MCF 10A (cell line): ENCODE data around the gene RAB37. TPM values are rescaled to one million over a fixed set of nuclear protein-coding genes. Genes with fewer than 3 reads are reported as not detected.

Experiments
- BruUV-seq: library from RNA; stranded (reverse); fragments of 400-500 nt; replicated peaks from 2 replicates; lab custom pipeline; 2021; lab: Mats Ljungman, UMichigan
- CTCF ChIA-PET: fragments of 300-600 bp; sonication (Branson Sonifier 250); formaldehyde crosslinking; extraction: SDS; loops from one replicate; lab custom pipeline; 2021; ENCODE audit warnings: antibody characterized with exemption, inconsistent platforms; lab: Yijun Ruan, JAX
- POLR2A ChIA-PET: fragments of 300-600, 350-650 bp; sonication (Branson Sonifier 250); formaldehyde crosslinking; extraction: SDS; loops from one replicate; lab custom pipeline; 2020; ENCODE audit warnings: antibody characterized with exemption, inconsistent platforms; lab: Yijun Ruan, JAX
- DNase-seq: peaks from one replicate; pipeline ENCODE4 v3.0.0-alpha.2; 2018; ENCODE audit not compliant: unreplicated experiment
- H3K27ac Mint-ChIP-seq: one replicate; pipeline ENCODE4 v1.8.0; 2022; ENCODE audit warnings: mild to moderate bottlenecking, low read depth, mixed read lengths; ENCODE audit not compliant: unreplicated experiment
- H3K27me3 Mint-ChIP-seq: one replicate; pipeline ENCODE4 v1.8.0; 2022; ENCODE audit warnings: mixed read lengths; ENCODE audit not compliant: insufficient read depth, unreplicated experiment
- H3K36me3 Mint-ChIP-seq: one replicate; pipeline ENCODE4 v1.8.0; 2022; ENCODE audit warnings: mild to moderate bottlenecking, moderate library complexity, mixed read lengths; ENCODE audit not compliant: insufficient read depth, unreplicated experiment
- H3K4me1 Mint-ChIP-seq: one replicate; pipeline ENCODE4 v1.8.0; 2022; ENCODE audit warnings: mixed read lengths; ENCODE audit not compliant: insufficient read depth, unreplicated experiment
- H3K4me3 Mint-ChIP-seq: one replicate; pipeline ENCODE4 v1.8.0; 2022; ENCODE audit warnings: mild to moderate bottlenecking, moderate library complexity, mixed read lengths; ENCODE audit not compliant: unreplicated experiment
- H3K9me3 Mint-ChIP-seq: one replicate; pipeline ENCODE4 v1.8.0; 2022; ENCODE audit warnings: mixed read lengths; ENCODE audit not compliant: unreplicated experiment
- intact Hi-C: fragments of 100-400 bp; cut with micrococcal nuclease; formaldehyde crosslinking; loops from 2 replicates; pipeline ENCODE4 v1.14.1; 2022
- total RNA-seq: library from RNA; stranded (reverse); gene quantifications from 2 replicates; pipeline ENCODE4 v1.2.3, GENCODE V29; 2022
- TF ChIP-seq, protein P1 (sequence below): fragments of 200-600 bp; IDR thresholded peaks from one replicate; pipeline ENCODE4 v1.8.0; 2022; ENCODE audit warnings: antibody characterized with exemption, mild to moderate bottlenecking; ENCODE audit not compliant: unreplicated experiment

The RAB37 gene
- total RNA-seq, 1 experiment from 2014 or later = not detected

DNA sequence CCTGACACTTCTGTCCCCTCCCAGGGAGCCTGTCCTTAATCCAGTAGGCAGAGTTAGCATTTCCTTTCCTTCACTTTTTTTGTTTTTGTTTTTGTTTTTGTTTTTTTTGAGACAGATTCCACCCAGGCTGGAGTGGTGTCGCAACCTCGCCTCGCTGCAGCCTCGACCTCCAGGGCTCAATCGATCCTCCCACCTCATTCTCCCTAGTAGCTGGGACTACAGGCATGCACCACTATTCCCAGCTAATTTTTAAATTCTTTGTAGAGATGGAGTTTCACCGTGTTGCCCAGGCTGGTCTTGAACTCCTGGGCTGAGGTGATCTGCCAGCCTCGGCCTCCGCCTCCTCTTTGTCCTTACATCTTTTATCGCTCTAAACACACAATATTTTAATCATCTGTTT is 15.4 kb downstream of the RAB37 start:
- Mint-ChIP-seq H3K4me3 (no peak overlapping the region), H3K36me3 (no peaks in the 10 kb centered on the region), H3K27ac (no peak overlapping the region), H3K27me3 (no peaks in the 10 kb centered on the region), H3K4me1 (peaks cover 36% of the 10 kb centered on the region), H3K9me3 (no peaks in the 10 kb centered on the region)
- intact Hi-C loops = no loop called here
- TF ChIP-seq, protein P1, sequence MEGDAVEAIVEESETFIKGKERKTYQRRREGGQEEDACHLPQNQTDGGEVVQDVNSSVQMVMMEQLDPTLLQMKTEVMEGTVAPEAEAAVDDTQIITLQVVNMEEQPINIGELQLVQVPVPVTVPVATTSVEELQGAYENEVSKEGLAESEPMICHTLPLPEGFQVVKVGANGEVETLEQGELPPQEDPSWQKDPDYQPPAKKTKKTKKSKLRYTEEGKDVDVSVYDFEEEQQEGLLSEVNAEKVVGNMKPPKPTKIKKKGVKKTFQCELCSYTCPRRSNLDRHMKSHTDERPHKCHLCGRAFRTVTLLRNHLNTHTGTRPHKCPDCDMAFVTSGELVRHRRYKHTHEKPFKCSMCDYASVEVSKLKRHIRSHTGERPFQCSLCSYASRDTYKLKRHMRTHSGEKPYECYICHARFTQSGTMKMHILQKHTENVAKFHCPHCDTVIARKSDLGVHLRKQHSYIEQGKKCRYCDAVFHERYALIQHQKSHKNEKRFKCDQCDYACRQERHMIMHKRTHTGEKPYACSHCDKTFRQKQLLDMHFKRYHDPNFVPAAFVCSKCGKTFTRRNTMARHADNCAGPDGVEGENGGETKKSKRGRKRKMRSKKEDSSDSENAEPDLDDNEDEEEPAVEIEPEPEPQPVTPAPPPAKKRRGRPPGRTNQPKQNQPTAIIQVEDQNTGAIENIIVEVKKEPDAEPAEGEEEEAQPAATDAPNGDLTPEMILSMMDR = no peak
- ChIA-PET POLR2A (interaction anchor here (2.0 kb wide), 1 partner anchor 121 kb away, joined by 6 read pairs; the partner anchor contains the start of gene FDXR), CTCF (interaction anchor here (1.6 kb wide), 1 partner anchor 19 kb away, joined by 9 read pairs; no protein-coding TSS in a partner anchor)
- BruUV-seq = no TSS peak
- no peak for DNase-seq

DNA sequence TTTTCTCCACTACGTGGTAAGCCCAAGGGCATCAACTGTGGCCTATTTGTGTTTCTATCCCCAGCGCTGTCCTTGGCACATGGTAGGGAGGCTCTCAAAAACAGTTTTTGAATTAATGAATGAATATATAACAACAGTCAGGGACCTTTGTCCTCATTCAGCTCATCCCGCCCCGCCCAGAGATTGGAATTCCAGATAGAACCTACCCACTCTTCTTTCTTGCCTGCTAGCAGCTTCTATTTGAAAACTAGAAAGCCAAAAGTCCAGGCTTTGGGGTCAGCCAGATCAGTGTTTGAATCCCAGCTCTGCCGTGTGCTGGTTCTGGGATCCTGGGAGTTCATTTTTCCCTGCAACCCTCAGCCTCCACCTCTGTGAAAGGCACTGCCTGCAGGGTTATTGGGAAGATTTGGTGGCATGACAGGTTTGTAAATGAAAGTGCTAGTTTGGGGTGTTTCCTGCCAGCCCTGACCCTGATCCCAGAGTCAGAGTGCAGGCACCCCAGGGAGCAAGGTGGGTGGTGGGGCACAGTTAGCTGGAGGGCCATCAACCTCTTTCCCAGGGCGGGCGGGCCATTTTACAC is 15.9 kb downstream of the RAB37 start:
- H3K27ac Mint-ChIP-seq = no peak overlapping the region
- DNase-seq = no peak
- no peaks in the 10 kb centered on the region for H3K27me3 Mint-ChIP-seq
- H3K4me1 Mint-ChIP-seq = peaks cover 41% of the 10 kb centered on the region
- no peaks in the 10 kb centered on the region for H3K9me3 Mint-ChIP-seq
- POLR2A ChIA-PET = interaction anchor here (0.6 to 2.0 kb wide), 3 partner anchors 16 to 453 kb away, joined by 3 to 6 read pairs (median 4); partner anchors contain the start of gene FDXR
- BruUV-seq = no TSS peak
- CTCF ChIA-PET = interaction anchor here (1.3 to 1.6 kb wide), 2 partner anchors 18 to 96 kb away, joined by 3 to 9 read pairs; no protein-coding TSS in a partner anchor
- H3K4me3 Mint-ChIP-seq = no peak overlapping the region
- intact Hi-C loops = no loop called here
- H3K36me3 Mint-ChIP-seq = no peaks in the 10 kb centered on the region
- TF ChIP-seq, protein P1 = no peak

DNA sequence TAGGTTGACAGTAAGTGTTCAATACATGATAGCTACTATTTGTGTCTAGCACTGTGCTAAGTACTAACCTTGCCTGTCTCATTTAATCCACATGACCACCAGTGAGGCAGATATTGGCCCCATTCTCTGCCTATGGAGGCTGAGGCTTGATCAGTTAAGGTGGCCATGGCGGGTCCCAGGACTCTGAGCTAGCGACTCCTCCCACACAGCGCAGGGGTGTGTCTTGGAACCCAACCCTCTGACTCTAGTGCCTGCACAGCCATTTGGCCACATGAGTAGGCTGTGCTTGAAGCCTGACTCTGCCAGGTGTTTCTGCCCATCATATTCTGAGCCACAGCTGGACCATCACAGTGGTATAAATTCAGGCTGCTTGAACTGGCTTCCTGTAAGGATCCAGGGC is 17.8 kb downstream of the RAB37 start:
- Mint-ChIP-seq H3K9me3 (no peaks in the 10 kb centered on the region), H3K27ac (no peak overlapping the region)

DNA sequence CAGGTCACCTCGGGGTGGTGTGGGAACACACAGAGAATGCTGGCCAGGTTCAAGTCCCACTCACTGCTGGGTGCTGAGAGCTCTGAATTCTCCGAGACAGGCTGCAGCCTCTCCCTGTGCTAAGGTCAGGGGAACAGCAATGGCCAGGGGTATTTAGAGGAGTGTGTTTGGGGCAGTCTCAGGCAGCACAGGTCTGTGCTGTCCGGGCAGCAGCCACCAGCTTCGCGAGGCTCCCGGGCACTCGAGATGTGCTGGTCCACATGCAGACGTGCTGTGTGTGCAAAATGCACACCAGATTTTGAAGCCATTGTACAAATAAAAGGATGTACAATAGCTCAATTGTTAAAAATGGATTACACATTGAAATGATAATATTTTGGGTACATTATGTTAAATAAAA is 18.5 kb downstream of the RAB37 start:
- TF ChIP-seq, protein P1 = no peak
- intact Hi-C loops = no loop called here
- H3K4me1 Mint-ChIP-seq = peaks cover 43% of the 10 kb centered on the region

More for the DNA sequence above, 17.8 kb downstream of the RAB37 start:
- ChIA-PET POLR2A (interaction anchor here (0.6 kb wide), 1 partner anchor 159 kb away, joined by 3 read pairs; no protein-coding TSS in a partner anchor), CTCF (interaction anchor here (0.6 to 7.8 kb wide), 4 partner anchors 10 to 456 kb away, joined by 3 to 60 read pairs (median 18); no protein-coding TSS in a partner anchor)
- DNase-seq = no peak
- Mint-ChIP-seq H3K36me3 (no peaks in the 10 kb centered on the region), H3K27me3 (no peaks in the 10 kb centered on the region), H3K4me3 (no peak overlapping the region), H3K4me1 (peaks cover 50% of the 10 kb centered on the region)
- TF ChIP-seq, protein P1 = no peak
- intact Hi-C loops = no loop called here
- no TSS peak for BruUV-seq

More for the DNA sequence above, 18.5 kb downstream of the RAB37 start:
- Mint-ChIP-seq H3K27ac (no peak overlapping the region), H3K9me3 (no peaks in the 10 kb centered on the region), H3K4me3 (no peak overlapping the region), H3K36me3 (no peaks in the 10 kb centered on the region), H3K27me3 (no peaks in the 10 kb centered on the region)
- no peak for DNase-seq
- BruUV-seq = no TSS peak
- ChIA-PET POLR2A (interaction anchor here (0.6 kb wide), 1 partner anchor 158 kb away, joined by 3 read pairs; no protein-coding TSS in a partner anchor), CTCF (interaction anchor here (0.6 to 7.8 kb wide), 5 partner anchors 9 to 374 kb away, joined by 3 to 60 read pairs (median 3); no protein-coding TSS in a partner anchor)
